NCI-H2171 treated with DMSO at 0.1 percent for 48 hours (cell line): ENCODE measurements around the gene NF1.
"Not testable (repeated sequence)": the region's sequence is repeated elsewhere in the genome, so short reads cannot be mapped to it uniquely, and the experiment has no call there.

Experiments
- DNase-seq: peaks from one replicate; lab custom pipeline; 2025; lab: John Stamatoyannopoulos, UW

Gene NF1

GRCh38 chr17:31130286-31131224, 35.8 kb downstream of the NF1 start:
- no peak for DNase-seq

- no peak for DNase-seq
Measured at GRCh38 chr17:31131299-31131698, 36.5 kb downstream of the NF1 start.

GRCh38 chr17:31132977-31133376, 38.2 kb downstream of the NF1 start:
- no peak for DNase-seq

- no peak for DNase-seq
Measured at GRCh38 chr17:31134576-31134975, 39.8 kb downstream of the NF1 start.

GRCh38 chr17:31136319-31136718, 41.5 kb downstream of the NF1 start:
- no peak for DNase-seq

- DNase-seq, result no peak
Measured at GRCh38 chr17:31140111-31140510, 45.3 kb downstream of the NF1 start.

GRCh38 chr17:31144428-31144827, 49.7 kb downstream of the NF1 start:
- DNase-seq, result no peak

- DNase-seq, result no peak
Measured at GRCh38 chr17:31144836-31145235, 50.1 kb downstream of the NF1 start.

GRCh38 chr17:31147507-31148202, 52.9 kb downstream of the NF1 start:
- DNase-seq, result no peak

GRCh38 chr17:31148205-31148604, 53.4 kb downstream of the NF1 start:
- no peak for DNase-seq

GRCh38 chr17:31152271-31152670, 57.5 kb downstream of the NF1 start:
- DNase-seq, result no peak

GRCh38 chr17:31155208-31155810, 60.5 kb downstream of the NF1 start:
- no peak for DNase-seq

GRCh38 chr17:31156326-31156725, 61.5 kb downstream of the NF1 start:
- DNase-seq, result no peak

GRCh38 chr17:31156864-31157263, 62.1 kb downstream of the NF1 start:
- not testable (repeated sequence) for DNase-seq

- DNase-seq, result no peak
Measured at GRCh38 chr17:31158746-31159377, 64.1 kb downstream of the NF1 start.

- DNase-seq, result no peak
Measured at GRCh38 chr17:31163091-31163781, 68.5 kb downstream of the NF1 start.

GRCh38 chr17:31167111-31167510, 72.3 kb downstream of the NF1 start:
- DNase-seq, result no peak

GRCh38 chr17:31171701-31172100, 76.9 kb downstream of the NF1 start:
- DNase-seq, result no peak

- no peak for DNase-seq
Measured at GRCh38 chr17:31172388-31172787, 77.6 kb downstream of the NF1 start.

- DNase-seq, result no peak
Measured at GRCh38 chr17:31174215-31174614, 79.4 kb downstream of the NF1 start.

GRCh38 chr17:31175237-31175636, 80.5 kb downstream of the NF1 start:
- DNase-seq, result peak; percentile 5

GRCh38 chr17:31176143-31176542, 81.4 kb downstream of the NF1 start:
- not testable (repeated sequence) for DNase-seq
